Coronary artery (tissue), 2 donors: ENCODE results near the gene C6orf89.

Experiments used
- DNase-seq: peaks from one replicate; pipeline ENCODE4 v3.0.0-alpha.2; 2017; ENCODE audit warnings: low spot score
- H3K27ac ChIP-seq, 2 donors: fragments of 200-600 bp; sonication (generic); one replicate each; pipeline ENCODE4 v1.5.1; 2016 to 2019
- H3K4me3 ChIP-seq: fragments of 200-600 bp; sonication (generic); 2 replicates; pipeline ENCODE4 v1.5.1; 2016; ENCODE audit warnings: mild to moderate bottlenecking, moderate library complexity
- TF ChIP-seq, protein P1 (sequence below): fragments of 200-600 bp; sonication (generic); IDR thresholded peaks from one replicate; pipeline ENCODE4 v1.5.1; 2019; ENCODE audit warnings: antibody characterized with exemption

Gene C6orf89

DNA sequence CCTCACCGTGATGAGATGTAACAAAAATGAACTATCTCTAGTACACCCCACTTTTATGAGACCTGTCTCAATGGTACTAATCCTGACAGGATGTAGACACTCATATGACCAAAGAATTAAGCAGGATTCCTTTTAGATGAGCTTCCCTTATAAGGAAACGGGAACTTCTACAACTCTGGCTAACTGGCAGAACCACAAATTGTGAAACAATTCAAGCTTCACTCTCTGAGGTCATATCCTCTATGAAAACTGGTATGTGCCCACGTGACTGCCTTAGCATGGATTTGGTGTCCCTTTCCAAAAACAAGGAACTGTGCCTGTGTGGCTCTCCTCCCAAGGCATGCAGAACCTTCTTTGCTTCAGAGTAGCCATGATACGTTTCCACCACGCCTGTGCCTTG lies 32.4 kb upstream of the C6orf89 start:
- Histone ChIP-seq H3K27ac (peak overlapping the region; percentile 42 to 62), H3K4me3 (no peak overlapping the region)
- TF ChIP-seq, protein P1, sequence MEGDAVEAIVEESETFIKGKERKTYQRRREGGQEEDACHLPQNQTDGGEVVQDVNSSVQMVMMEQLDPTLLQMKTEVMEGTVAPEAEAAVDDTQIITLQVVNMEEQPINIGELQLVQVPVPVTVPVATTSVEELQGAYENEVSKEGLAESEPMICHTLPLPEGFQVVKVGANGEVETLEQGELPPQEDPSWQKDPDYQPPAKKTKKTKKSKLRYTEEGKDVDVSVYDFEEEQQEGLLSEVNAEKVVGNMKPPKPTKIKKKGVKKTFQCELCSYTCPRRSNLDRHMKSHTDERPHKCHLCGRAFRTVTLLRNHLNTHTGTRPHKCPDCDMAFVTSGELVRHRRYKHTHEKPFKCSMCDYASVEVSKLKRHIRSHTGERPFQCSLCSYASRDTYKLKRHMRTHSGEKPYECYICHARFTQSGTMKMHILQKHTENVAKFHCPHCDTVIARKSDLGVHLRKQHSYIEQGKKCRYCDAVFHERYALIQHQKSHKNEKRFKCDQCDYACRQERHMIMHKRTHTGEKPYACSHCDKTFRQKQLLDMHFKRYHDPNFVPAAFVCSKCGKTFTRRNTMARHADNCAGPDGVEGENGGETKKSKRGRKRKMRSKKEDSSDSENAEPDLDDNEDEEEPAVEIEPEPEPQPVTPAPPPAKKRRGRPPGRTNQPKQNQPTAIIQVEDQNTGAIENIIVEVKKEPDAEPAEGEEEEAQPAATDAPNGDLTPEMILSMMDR, result no peak
- no peak for DNase-seq

DNA sequence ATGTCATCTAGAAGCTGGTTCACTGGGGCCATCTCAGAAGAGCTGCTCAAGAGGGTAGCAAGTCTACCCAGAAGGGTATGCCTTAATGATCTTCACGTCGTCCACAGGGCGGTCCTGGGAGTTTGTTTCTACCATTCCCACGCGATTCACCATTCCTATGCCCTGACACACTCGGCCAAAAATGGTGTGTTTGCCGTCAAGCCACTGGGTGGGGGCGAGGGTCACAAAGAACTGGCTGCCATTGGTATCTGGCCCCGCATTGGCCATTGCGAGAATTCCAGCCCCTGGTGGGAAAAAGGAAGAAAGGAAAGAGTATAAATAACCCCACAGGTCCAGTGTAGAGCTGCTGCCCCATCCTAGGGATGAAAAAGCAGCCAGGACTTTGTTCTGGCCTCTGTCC lies 30.0 kb upstream of the C6orf89 start:
- TF ChIP-seq, protein P1, result no peak
- H3K4me3 ChIP-seq, result no peak overlapping the region
- no peak for DNase-seq
- no peak overlapping the region for H3K27ac ChIP-seq

DNA sequence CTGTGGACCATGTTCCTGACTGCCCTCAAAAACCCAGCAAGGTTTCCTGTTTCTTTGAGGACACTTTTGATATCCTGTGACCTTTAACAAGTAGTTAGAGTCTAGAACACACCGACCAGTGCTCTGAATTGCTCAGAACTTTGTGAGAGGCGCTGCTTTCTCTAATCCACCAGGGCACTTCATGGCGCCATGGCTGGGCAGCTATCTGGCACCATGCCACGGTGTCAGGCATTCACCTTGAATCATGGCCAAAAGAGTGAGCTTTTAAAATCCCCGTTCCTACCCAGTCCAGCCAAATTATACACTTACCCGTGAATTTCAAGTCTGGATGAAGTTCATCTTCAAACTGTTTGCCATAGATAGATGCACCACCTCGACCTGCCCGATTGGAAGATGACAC lies 29.5 kb upstream of the C6orf89 start:
- no peak overlapping the region for H3K4me3 ChIP-seq
- no peak for DNase-seq
- TF ChIP-seq, protein P1, result no peak
- H3K27ac ChIP-seq, result no peak overlapping the region

DNA sequence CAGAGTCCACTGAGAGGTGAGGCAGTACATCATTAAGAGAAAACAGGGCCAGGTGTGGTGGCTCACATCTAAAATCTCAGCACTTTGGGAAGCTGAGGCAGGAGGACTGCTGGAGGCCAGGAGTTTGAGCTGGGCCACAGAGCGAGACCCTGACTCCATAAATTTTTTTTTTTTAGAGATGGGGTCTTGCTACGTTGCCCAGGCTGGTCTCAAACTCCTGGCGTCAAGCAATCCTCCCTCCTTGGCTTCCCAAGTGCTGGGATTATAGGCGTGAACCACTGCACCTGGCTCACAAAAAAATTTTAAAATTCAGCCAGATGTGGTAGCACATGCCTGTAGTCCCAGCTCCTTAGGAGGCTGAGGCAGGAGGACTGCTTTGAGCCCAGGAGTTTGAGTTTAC lies 28.4 kb upstream of the C6orf89 start:
- Histone ChIP-seq H3K27ac (no peak overlapping the region), H3K4me3 (no peak overlapping the region)
- TF ChIP-seq, protein P1, result no peak
- DNase-seq, result no peak

DNA sequence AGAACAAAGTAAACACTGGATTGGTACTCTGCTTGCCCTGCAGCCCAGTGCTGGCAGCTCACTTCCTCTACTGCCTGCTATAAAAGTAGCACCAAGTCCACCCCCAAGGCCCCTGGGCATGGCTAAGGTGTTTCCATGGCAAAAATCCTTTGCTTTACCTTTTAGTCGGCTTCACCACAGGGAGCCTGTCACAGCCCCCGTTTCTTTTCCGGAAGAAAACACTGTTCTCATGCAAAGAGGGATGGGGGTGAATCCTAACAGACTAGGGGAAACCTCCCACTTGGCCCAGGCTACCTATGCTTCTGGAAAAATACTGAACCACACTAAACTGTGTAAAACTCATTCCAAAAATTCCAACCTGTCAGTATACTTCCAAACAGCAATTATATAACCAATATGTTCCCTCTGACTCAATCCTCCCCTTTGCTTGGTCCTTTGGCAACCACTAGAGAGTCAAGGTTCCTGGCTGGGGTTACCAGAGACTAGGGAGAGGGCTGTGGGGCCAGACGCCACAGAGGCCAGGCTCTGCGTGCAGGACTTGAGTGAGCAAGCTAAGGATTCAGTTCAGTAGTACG lies 27.3 kb upstream of the C6orf89 start:
- DNase-seq, result no peak
- Histone ChIP-seq H3K4me3 (no peak overlapping the region), H3K27ac (peak overlapping the region in 1 of 2 donors; percentile 25)
- TF ChIP-seq, protein P1, result no peak

DNA sequence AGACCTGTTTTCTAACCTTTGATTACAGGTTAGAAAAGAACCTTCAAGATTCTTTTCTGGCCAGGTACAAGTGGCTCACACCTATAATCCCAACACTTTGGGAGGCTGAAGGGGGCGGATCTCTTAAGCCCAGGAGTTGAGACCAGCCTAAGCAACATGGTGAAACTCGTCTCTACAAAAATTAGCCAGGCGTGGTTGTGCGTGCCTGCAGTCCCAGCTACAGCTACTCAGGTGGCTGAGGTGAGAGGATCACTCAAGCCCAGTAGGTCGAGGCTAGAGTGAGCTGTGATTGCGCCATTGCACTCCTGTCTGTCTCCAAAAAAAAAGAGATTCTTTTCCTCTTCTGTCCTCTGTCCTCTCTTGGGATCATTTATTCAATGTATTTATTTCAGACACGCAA lies 25.6 kb upstream of the C6orf89 start:
- no peak overlapping the region for H3K27ac ChIP-seq
- no peak for DNase-seq
- no peak overlapping the region for H3K4me3 ChIP-seq
- TF ChIP-seq, protein P1, result no peak

DNA sequence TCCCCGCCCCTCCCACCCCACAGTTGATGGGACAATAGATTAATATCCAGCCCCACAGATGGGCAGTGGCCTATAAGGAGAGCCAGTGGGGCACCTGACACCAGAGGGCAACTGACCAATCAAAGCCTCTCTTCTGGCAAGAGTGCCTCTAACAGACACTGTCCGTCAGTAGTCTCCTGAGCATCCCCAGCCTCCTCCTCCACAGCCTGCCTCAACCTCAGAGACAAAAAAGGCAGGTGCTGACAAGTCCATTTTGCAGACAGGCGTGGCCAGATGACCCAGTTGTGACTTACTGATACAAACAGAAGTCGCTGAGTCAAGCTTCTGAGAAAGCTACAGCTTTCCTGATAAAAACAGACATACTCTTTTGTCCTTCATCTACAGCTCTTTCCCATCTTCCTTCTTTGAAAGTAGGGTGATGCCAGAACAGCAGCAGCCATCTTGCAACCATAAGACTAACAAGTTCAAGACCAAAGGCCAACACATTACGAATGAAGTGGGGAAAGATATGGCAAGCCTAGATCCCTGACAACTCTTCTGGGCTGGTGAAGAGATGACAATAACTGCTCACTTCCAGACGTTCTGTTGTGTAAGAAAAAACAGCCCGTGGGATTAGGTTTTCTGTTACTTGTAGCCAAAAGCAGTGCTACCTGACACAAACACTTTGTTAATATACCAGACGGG lies 23.4 kb upstream of the C6orf89 start:
- DNase-seq, result no peak
- TF ChIP-seq, protein P1, result no peak
- H3K4me3 ChIP-seq, result no peak overlapping the region
- H3K27ac ChIP-seq, result no peak overlapping the region
